A549 (cell line): ENCODE data around the gene BCL3.

Experiments used
- CEBPB ChIP-seq, 2 experiments: fragments of >200 bp in 1 of 2; sonication (Bioruptor Twin) in 1 of 2; formaldehyde crosslinking in 1 of 2; IDR thresholded peaks; 2 replicates each; pipeline ENCODE4 v1.6.1; 2012 to 2016
- POLR2A ChIP-seq: IDR thresholded peaks from 2 replicates; pipeline ENCODE4 v1.6.1; 2012; ENCODE audit warnings: mild to moderate bottlenecking, low read length
- TF ChIP-seq, protein P1 (sequence below): fragments of >200 bp; sonication (Bioruptor Twin); formaldehyde crosslinking; IDR thresholded peaks from 3 replicates; pipeline ENCODE4 v1.5.1; 2016

GRCh38 chr19:44746616-44746945 lies 1.9 kb upstream of the BCL3 start:
- TF ChIP-seq POLR2A (no peak; the same call in 1 of the 2 replicates), CEBPB (IDR thresholded peaks at IDR 0.05) (no peak)
- TF ChIP-seq, protein P1, sequence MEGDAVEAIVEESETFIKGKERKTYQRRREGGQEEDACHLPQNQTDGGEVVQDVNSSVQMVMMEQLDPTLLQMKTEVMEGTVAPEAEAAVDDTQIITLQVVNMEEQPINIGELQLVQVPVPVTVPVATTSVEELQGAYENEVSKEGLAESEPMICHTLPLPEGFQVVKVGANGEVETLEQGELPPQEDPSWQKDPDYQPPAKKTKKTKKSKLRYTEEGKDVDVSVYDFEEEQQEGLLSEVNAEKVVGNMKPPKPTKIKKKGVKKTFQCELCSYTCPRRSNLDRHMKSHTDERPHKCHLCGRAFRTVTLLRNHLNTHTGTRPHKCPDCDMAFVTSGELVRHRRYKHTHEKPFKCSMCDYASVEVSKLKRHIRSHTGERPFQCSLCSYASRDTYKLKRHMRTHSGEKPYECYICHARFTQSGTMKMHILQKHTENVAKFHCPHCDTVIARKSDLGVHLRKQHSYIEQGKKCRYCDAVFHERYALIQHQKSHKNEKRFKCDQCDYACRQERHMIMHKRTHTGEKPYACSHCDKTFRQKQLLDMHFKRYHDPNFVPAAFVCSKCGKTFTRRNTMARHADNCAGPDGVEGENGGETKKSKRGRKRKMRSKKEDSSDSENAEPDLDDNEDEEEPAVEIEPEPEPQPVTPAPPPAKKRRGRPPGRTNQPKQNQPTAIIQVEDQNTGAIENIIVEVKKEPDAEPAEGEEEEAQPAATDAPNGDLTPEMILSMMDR, result no peak
